Hematopoietic multipotent progenitor cell (in vitro differentiated cells): ENCODE data around the gene ARHGAP24. TPM values are rescaled to one million over a fixed set of nuclear protein-coding genes. Genes with fewer than 3 reads are reported as not detected.
"Not testable (repeated sequence)": the region's sequence is repeated elsewhere in the genome, so short reads cannot be mapped to it uniquely, and the experiment has no call there.

Source experiments
- DNase-seq, 3 donors: peaks; one replicate each; pipeline ENCODE4 v3.0.0-alpha.2; 2011 to 2015; ENCODE audit warnings: low read depth in 2 of 3, low spot score in 2 of 3
- total RNA-seq: library from RNA; depleted of rRNA; stranded (reverse); fragments of >200 nt; gene quantifications from one replicate; pipeline ENCODE4 v1.2.3, GENCODE V29; 2012

ARHGAP24 gene
- total RNA-seq, 1 donor, result 0.27 TPM

DNA sequence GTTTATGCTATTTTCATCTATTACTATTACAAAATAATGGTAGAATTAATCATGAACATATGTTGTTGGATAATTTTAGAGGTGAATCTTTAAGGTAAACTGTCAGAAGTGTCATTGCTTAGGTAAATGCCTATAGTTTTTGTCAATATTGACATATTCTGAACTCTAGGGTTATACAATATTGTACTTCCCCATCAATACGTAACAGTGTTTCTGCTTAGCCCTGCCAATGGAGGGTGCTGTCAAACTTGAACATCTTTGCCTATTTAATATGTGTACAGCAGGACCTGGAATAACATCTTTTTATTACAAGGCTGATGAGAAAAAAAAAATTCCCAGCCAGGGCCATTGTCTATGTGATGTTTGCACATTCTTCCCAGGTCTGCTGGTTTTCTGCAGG lies 40.8 kb downstream of the ARHGAP24 start:
- no peak for DNase-seq

DNA sequence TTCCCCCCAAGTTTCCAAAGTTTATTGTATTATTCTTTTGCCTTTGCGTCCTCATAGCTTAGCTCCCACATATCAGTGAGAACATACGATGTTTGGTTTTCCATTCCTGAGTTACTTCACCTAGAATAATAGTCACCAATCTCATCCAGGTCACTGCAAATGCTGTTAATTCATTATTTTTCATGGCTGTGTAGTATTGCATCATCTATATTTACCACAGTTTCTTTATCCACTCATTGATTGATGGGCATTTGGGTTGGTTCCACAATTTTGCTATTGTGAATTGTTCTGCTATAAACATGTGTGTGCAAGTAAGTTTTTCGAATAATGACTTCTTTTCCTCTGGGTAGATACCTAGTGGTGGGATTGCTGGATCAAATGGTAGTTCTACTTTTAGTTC lies 43.6 kb downstream of the ARHGAP24 start:
- not testable (repeated sequence) for DNase-seq

- DNase-seq, result no peak
Observed at GRCh38 chr4:85520765-85521749, 46.1 kb downstream of the ARHGAP24 start.

DNA sequence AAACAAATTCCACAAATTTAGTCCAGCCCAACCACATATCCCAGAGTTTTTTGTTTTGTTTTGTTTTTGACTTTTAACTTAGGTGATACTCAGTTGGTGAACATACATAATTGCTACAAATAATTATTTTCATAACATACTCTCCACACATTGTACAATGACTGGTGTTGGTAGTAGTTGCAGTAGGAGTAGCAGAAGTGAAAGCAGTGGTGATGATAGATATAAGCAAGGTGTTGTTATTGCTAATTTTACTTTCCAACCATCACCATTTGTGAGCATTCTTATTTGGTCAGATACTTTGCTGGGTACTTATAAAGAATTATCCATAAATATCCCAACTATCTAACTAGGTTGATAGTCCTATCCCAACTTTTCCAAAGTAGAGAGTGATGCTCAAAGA lies 47.3 kb downstream of the ARHGAP24 start:
- DNase-seq, result no peak

DNA sequence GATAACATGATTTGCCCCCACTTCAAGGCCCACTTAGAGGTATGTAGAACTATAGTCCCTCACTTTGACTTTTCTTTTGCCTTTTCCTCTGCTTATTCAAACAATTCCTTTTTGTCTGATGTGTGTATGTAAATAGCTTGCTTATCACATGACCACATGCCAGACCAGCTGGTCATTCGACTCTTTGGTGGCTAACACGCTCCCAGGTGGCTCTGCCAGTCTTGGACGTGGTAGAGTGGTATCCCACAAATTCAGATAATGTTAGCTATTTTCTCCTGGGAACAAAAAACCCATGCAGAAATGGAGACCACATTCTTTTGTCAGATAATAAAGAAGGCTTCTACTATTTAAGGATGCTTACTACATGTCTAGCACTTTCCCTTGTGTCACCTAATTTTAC lies 47.9 kb downstream of the ARHGAP24 start:
- DNase-seq, result no peak

DNA sequence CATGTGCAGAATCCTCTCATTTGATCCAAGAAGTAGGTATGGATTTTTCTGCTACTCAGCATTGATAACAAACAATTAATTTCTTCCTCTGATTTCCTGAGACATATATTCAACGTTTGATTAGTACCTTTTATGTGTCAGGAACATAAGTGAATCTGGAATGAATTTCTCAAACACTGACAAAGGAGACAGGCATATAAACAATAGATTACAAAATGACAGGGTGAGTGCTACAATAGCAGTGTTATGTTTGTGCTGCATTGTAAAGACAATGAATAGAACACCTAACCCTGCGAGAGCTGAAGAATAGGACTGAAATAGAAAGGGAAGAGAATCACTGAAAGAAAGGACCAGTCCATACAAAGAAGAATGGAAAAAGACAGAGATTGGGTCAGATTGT lies 52.9 kb downstream of the ARHGAP24 start:
- no peak for DNase-seq

GRCh38 chr4:85531560-85532341 lies 56.8 kb downstream of the ARHGAP24 start:
- DNase-seq, result no peak

DNA sequence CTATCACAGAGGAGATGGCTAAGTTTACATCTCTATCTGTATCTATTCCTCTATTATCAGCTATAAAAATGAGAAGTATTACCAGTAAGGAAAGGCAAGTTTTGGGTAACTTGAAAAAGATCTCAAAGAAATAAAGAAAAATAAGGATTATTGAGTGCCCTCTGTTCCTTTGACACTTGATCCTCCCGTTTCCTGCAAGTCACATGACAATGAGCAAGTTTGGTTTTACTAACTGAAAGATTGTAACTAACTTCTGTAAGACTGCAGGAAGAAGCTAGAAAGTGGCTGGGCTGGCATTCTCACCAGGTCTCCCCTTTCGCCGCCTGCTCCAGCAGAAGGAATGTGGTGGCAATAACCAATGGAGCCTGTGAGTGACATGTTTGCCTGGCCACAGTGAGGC lies 59.2 kb downstream of the ARHGAP24 start:
- no peak for DNase-seq

DNA sequence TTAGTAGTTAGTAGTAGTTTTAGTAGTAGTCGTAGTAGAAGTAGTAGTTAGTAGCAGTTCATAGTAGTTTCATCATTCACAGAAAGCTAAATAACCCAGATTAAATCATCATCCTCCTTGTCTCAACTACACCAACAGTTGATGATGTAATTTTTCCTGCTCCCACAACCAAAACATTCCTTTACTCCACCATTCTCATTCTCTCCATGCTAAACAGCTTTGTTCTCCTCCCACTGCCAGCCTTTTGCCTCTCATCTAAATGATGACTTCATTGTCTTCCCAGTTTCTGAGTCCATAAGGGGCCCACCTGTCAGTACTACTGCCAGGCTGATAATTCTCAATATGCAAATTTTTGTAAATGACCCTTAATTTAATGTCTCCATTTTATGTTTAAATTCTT lies 68.9 kb downstream of the ARHGAP24 start:
- no peak for DNase-seq

GRCh38 chr4:85544751-85545150 lies 69.8 kb downstream of the ARHGAP24 start:
- no peak for DNase-seq

- DNase-seq, result no peak
Observed at GRCh38 chr4:85548116-85548515, 73.2 kb downstream of the ARHGAP24 start.

- DNase-seq, result no peak
Observed at GRCh38 chr4:85548841-85549240, 73.9 kb downstream of the ARHGAP24 start.

GRCh38 chr4:85555206-85555605 lies 80.3 kb downstream of the ARHGAP24 start:
- no peak for DNase-seq

- no peak for DNase-seq
Observed at GRCh38 chr4:85556283-85556682, 81.3 kb downstream of the ARHGAP24 start.

DNA sequence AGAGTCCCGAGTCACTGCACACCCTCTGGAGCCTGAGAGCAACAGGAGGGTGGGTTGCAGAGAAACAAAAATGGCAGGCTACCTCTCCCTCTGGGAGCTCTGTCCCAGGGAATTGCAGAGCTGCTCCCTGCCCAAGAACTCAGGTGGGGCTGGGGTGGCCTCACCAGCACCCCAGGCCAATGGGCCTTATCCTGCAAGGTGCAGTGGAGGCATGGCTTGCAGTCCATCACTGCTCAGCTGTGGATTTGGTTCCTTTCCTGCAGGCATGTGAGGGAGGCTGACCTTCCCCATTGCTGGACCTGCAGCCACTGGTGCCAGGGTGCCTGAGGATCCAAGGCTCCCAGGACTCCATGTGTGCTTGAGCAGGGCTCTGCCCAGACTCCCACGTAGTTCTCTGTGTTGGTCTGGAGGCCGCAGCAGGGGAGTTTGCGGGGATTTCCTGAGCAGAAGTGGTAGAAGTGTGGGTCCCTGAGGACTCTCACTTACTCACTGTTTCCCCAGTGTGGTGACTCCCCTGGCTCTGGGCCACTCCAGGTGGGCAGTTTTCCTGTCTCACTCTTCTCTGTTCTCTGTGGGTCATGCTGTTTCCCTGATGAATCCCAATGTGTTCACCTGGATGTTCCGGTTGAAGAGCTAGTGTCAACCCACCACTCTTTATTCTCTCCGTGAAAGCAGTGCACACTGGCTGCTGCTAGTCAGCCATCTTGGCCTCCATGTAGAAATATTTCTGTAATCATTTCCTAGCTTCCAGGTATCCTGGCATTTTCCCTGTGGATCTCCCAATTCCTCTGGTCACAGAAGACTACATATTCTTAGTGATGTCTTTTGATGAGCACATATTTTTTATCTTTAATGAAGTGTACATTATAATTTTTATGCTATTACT lies 82.3 kb downstream of the ARHGAP24 start:
- peak in 2 of 3 donors; percentile 1 to 3 for DNase-seq

- DNase-seq, result no peak
Observed at GRCh38 chr4:85565761-85566480, 91.0 kb downstream of the ARHGAP24 start.

- DNase-seq, result no peak
Observed at GRCh38 chr4:85569730-85570299, 94.9 kb downstream of the ARHGAP24 start.

DNA sequence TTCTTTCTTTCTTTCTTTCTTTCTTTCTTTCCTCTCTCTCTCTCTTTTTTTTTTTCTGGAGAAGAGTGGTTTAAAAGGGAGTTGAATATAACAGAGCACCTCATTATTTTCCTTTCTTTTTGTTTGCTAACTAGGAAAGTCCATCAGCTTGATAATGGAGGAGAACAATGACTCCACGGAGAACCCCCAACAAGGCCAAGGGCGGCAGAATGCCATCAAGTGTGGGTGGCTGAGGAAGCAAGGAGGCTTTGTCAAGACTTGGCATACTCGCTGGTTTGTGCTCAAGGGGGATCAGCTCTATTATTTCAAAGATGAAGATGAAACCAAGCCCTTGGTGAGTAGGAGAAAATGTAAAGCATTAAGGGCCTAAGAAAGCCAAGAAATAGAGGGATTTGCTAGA lies 95.4 kb downstream of the ARHGAP24 start:
- no peak for DNase-seq

DNA sequence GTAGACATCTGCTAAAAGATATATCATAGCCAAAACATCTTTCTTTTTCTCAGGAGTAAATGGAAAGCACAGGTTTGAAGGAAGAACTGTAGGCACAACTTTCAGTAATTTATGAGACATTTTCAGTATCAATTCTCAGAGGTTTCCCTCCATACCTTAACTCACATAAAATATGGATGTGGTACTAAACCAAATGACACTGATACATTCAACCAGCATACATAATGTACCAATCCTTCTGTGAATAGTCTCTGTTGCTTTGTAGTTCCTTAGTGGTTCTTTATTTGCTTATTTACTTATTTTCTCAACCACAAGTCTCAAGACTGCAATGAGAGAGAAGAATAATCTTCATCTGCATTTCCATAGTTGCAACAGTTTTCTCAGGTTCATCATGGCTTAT lies 96.1 kb downstream of the ARHGAP24 start:
- DNase-seq, result no peak

DNA sequence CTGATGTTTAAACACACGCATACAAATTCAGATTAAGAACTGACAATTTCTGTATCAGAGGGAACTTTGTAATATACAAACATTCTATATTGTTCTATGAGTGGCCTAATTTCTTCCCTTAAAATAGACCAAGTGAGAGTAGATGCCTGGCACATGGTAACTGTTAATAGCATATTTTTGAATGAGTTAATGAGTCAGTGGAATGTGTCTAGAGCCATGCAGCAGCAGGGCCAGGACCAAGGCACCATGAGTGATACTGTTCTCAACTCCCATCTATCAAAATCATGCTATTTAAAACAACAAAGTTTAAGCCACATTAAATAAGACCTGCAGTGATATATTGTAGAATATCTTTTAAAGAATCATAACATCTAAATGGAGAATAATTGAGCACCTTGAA lies 98.3 kb downstream of the ARHGAP24 start:
- DNase-seq, result no peak
